Left cardiac atrium (tissue), 4 donors: Measurements from ENCODE around the gene RPTOR. TPM values are rescaled to one million over a fixed set of nuclear protein-coding genes. Genes with fewer than 3 reads are reported as not detected.
"Not testable (repeated sequence)": the region's sequence is repeated elsewhere in the genome, so short reads cannot be mapped to it uniquely, and the experiment has no call there.

ENCODE experiments used
- ATAC-seq, 2 donors: fragments of 200-7000 bp; cut with Tn5 transposase; one replicate each; pipeline ENCODE4 v1.9.1; 2020; ENCODE audit warnings: mild to moderate bottlenecking in 2 of 2, moderate library complexity in 2 of 2
- DNase-seq: peaks from one replicate; pipeline ENCODE4 v3.0.0-alpha.2; 2020
- intact Hi-C, 2 donors: fragments of 100-400 bp; cut with DNase I; formaldehyde crosslinking; loops; one replicate each; pipeline versions ENCODE4 v1.14.1 to v1.15.1; 2022 to 2023
- total RNA-seq, 2 donors: library from RNA; stranded (reverse); fragmentation: NEBNext Ultra II Directional; extraction: Animal tissue kit (Norgen Biotek cat#: 25700); gene quantifications; one replicate each; pipeline ENCODE4 v1.2.1, GENCODE V29; 2021
- donor health status: DM: no; HTN: yes; CAD: no.
- donor health status: DM: no; HTN: yes; CAD: no; lungs with severe emphysema.
- donor health status: DM: yes; HTN: yes; CAD: no.
- donor health status: Dilated cardiomyopathy.

Gene RPTOR
- total RNA-seq, 2 donors from 2014 or later = 18.9 to 22.9 TPM

GRCh38 chr17:80792373-80792781 lies 247.7 kb downstream of the RPTOR start:
- no peak for ATAC-seq
- DNase-seq = no peak
- intact Hi-C loops = no loop called here

DNA sequence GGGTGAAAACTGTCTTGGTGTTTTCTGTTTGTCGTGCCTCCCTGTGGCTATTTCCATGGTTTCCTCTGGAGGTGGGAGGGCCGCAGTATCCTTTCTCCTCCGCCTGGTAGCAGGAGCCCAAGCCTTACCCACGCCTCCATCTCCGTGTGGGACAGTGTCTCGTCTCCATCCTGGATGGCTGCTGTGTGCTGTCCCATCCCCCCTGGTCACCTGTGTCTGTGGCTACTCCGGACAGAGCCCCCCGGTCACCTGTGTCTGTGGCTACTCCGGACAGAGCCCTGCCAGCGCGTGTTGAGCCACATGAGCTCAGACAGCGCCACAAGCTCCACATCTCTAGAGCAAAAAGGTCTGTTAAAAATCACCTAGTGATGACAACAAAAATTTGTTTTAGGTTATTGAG lies 248.8 kb downstream of the RPTOR start:
- DNase-seq (no peak), ATAC-seq (no peak)
- intact Hi-C loops = no loop called here

DNA sequence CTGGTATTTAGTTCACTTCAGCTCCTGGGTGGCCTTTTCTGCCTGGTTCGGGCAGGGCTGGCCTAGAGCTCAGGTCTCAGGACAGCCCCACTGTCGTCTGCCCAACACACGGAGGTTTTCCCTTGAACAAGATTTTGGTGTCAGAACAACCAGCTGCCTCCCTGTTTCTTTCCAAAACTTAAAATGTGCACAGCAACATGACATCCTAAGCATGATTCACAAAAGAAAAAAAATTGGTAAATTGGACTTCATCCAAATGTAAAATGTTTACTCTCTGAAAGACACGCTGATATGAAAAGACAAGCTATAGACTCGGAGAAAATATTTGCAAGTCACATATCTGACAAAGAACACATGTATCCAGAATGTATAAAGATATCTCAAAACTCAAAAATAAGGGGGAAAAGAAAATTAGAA lies 249.2 kb downstream of the RPTOR start:
- intact Hi-C loops = no loop called here

DNA sequence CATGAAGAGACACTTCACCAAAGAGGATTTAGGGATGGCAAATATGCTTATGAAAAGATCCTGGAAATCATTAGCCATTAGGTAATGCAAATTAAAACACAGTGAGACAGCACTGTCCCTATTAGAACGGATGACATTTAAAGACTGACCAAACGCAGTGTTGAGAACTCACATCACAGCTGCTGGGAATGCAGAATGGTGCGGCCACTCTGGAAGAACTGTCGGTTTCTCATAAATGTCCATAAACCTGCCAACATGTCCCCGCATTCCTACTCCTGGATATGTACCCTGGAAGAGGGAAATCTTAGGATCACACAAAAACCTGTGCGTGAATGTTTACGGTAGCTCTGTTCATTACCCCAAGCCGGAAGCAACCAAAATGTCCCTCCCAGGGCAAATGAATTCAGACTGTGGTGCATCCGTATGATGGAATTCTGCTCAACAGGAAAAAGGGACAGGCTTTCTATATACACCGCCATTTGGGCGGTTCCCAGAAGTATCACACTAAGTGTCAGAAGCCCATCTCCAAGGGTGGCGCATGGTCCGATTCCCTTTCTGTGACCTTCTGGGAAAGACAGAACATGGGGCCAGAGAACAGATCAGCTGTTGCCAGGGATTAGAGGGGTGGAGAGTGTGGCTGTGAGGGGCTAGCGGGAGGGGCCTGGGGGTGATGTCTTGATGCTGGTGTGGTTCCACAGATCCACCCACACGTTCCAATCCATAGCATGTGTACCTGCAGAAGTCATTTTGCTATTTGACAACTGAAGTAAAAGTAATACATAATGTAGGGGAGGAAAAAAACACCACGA lies 249.8 kb downstream of the RPTOR start:
- no peak for ATAC-seq
- DNase-seq = no peak
- intact Hi-C loops = loop anchor here in 1 of 2 donors (5.0 kb wide), 1 partner anchor 43 kb away; no protein-coding TSS in a partner anchor

More for the DNA sequence above, 249.2 kb downstream of the RPTOR start:
- no peak for DNase-seq
- ATAC-seq = no peak

- ATAC-seq = no peak
- intact Hi-C loops = loop anchor here in 1 of 2 donors (5.0 kb wide), 1 partner anchor 42 kb away; no protein-coding TSS in a partner anchor
- no peak for DNase-seq
Measured at GRCh38 chr17:80795090-80795580, 250.5 kb downstream of the RPTOR start.

GRCh38 chr17:80795754-80796153 lies 251.1 kb downstream of the RPTOR start:
- ATAC-seq (peak; percentile 89 to 90), DNase-seq (peak; percentile 71)
- intact Hi-C loops = loop anchor here in 1 of 2 donors (5.0 kb wide), 1 partner anchor 42 kb away; no protein-coding TSS in a partner anchor

GRCh38 chr17:80796430-80796861 lies 251.8 kb downstream of the RPTOR start:
- ATAC-seq = no peak
- DNase-seq = no peak
- intact Hi-C loops = loop anchor here in 1 of 2 donors (5.0 kb wide), 1 partner anchor 41 kb away; no protein-coding TSS in a partner anchor

GRCh38 chr17:80797222-80797621 lies 252.6 kb downstream of the RPTOR start:
- not testable (repeated sequence) for ATAC-seq, DNase-seq
- intact Hi-C loops = loop anchor here in 1 of 2 donors (5.0 kb wide), 1 partner anchor 40 kb away; no protein-coding TSS in a partner anchor

- no peak for DNase-seq
- intact Hi-C loops = loop anchor here in 1 of 2 donors (5.0 kb wide), 1 partner anchor 39 kb away; no protein-coding TSS in a partner anchor
- ATAC-seq = no peak
Measured at GRCh38 chr17:80797741-80798594, 253.3 kb downstream of the RPTOR start.

- intact Hi-C loops = loop anchor here in 1 of 2 donors (5.0 kb wide), 1 partner anchor 38 kb away; no protein-coding TSS in a partner anchor
- DNase-seq (no peak), ATAC-seq (no peak)
Measured at GRCh38 chr17:80798595-80799537, 254.2 kb downstream of the RPTOR start.

DNA sequence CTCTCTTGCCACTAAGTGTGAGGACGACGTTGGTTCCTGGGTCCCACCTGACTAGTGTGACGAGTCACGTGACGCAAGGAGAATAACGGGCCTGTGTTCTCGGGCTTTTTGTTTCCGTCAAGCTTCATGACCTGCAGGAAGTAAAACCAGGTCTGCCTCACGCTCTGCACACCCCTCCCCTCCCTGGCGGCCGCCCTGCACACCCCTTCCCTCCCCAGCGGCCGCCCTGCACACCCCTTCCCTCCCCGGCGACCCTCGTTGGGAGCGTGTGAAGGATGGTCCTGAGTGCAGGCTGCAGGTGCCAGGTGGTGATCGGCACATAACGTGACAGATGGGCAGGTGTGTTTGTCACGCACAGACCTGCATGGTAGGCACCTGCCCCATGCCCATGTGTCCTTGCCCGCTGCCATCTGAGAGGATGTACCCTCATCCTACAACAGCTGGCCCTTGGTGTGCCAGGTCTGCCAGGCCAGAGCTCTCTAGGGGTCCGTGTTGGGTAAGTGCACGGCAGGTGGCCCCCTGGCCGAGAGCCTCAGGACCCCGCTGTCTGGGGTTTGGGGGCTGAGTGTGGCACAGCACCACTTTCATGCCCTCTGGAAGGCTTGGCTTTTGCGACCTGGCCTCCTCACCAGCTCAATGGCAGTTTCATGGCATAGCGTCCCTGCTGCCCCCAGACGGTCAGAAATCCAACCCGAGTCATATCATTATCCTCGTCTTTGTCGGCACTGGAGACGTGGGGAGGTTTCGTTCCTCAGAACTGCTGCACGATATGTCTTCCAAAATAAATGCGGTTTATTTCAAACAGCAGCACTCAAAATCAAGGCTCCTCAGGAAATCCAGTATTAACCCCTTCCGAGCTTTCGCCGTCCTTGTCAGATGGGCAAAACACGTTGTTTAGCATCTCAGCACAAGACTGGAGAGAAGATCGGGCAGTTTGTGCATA lies 255.2 kb downstream of the RPTOR start:
- ATAC-seq = no peak
- intact Hi-C loops = loop anchor here in 1 of 2 donors (5.0 kb wide), 1 partner anchor 37 kb away; no protein-coding TSS in a partner anchor

GRCh38 chr17:80800481-80801391 lies 256.1 kb downstream of the RPTOR start:
- intact Hi-C loops = no loop called here
- ATAC-seq (no peak), DNase-seq (no peak)

More for the DNA sequence above, 255.2 kb downstream of the RPTOR start:
- DNase-seq = no peak

DNA sequence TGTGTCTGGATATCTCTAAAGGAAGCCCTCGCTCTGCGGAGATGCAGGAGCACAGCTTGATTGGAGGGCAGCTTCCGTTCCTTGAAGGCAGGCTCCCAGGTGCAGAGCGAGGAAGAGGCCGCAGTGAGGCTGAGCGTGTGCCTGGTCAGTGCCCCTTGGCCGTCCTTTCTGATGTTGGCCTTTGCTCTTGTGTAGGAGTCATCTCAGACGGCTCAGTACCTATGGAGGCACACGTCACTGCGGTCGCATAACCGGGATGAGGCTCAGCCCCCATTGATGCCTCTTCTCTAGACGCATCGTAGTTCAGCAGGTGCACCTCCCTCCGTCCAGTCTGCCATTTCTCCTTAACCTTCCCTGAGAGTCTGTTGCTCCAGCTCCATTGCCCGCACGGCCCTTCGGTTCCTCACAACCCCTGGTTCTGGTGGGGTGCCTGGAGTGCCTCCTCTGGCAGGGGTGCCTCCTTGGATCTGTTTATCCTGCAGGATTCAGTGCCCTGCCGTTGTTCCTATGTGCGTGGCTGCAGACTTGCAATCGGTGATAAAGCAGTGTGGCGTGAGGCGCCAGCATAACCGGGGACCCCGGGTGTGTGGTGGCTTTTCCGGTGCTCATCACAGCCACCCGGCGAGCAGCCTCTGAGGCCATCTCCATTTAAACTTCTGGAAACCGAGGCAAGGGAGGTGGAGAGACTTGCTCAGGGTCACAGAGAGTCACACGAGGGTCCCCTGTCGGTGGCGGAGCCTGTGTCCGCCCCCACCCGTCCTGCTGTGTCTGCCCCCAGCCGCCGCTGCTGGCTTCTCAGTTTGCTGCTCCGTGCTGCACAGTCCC lies 258.2 kb downstream of the RPTOR start:
- DNase-seq = no peak
- intact Hi-C loops = no loop called here
- ATAC-seq = no peak

- DNase-seq = no peak
- intact Hi-C loops = no loop called here
- ATAC-seq = no peak
Measured at GRCh38 chr17:80803451-80804428, 259.1 kb downstream of the RPTOR start.
